ENCODE measurements around the gene AFP. TPM values are rescaled to one million over a fixed set of nuclear protein-coding genes. Genes with fewer than 3 reads are reported as not detected.

Gene AFP
- total and polyA plus RNA-seq, 9 of the 15 experiments (the other 6 are each of a cell fraction or from before 2014, with no cell fraction given): 0.47 to 6.2 (median 3.0) TPM

- TF ChIP-seq PKNOX1 (IDR thresholded peaks at IDR 0.05) (no peak), ZC3H4 (CRISPR knock-in tag; IDR thresholded peaks at IDR 0.05; ENCODE audit: borderline replicate concordance) (no peak)
These were observed 15.4 kb upstream of the AFP start (continued) for GRCh38 chr4:73420615-73421014.

- Histone ChIP-seq H3K9me3 (replicated peaks; ENCODE audit: control insufficient read depth, insufficient read depth, low read depth, low read length) (no peaks in the 10 kb centered on the region), H3K9me1 (ENCODE audit: control insufficient read depth, insufficient read depth, low read length) (no peaks in the 10 kb centered on the region), H2AFZ (ENCODE audit: low read depth, low read length) (no peak overlapping the region), H3K9ac (ENCODE audit: insufficient read depth in 1 of 2, low read depth in 2 of 2, low read length in 2 of 2) (no peak overlapping the region), H3K27ac (ENCODE audit: extremely low read depth, low read depth, low read length) (no peak overlapping the region), H3K4me3 (no peak overlapping the region), H3K79me2 (ENCODE audit: control insufficient read depth, insufficient read depth, low read length) (no peaks in the 10 kb centered on the region), H3K36me3 (ENCODE audit: control insufficient read depth, insufficient read depth, low read length) (no peaks in the 10 kb centered on the region), H3K27me3 (ENCODE audit: control insufficient read depth in 2 of 2, insufficient read depth in 2 of 2, low read length in 2 of 2) (no peaks in the 10 kb centered on the region), H3K4me1 (replicated peaks in 1 of 2; ENCODE audit: control insufficient read depth in 2 of 2, insufficient read depth in 2 of 2, low read length in 2 of 2) (no peaks in the 10 kb centered on the region), H4K20me1 (replicated peaks; ENCODE audit: control insufficient read depth, insufficient read depth, low read length) (no peaks in the 10 kb centered on the region), H3K4me2 (ENCODE audit: insufficient read depth, low read length) (no peak overlapping the region)
- ChIA-PET POLR2A (no interaction called here), CTCF (ENCODE audit: low intra/inter-chr PET ratio) (no interaction called here)
- FAIRE-seq (no peak), ATAC-seq (no peak), DNase-seq (ENCODE audit: extremely low read depth in 1 of 4, low spot score in 3 of 4) (no peak)
- intact Hi-C loops (cut with micrococcal nuclease): no loop called here
- no TSS peak for BruUV-seq (replicated peaks)
- TF ChIP-seq RBM34 (IDR thresholded peaks at IDR 0.05; ENCODE audit: borderline replicate concordance, insufficient read depth, low read length) (no peak), NR3C1 (CRISPR knock-in tag; IDR thresholded peaks at IDR 0.05) (no peak), SMAD3 (CRISPR knock-in tag; conservative IDR thresholded peaks at IDR 0.05) (no peak), STAG1 (CRISPR knock-in tag; IDR thresholded peaks at IDR 0.05; ENCODE audit: borderline replicate concordance) (no peak), UBTF (IDR thresholded peaks at IDR 0.05; ENCODE audit: borderline replicate concordance in 1 of 2, low read depth in 2 of 2, low read length in 2 of 2) (no peak), ZNF121 (CRISPR knock-in tag; conservative IDR thresholded peaks at IDR 0.05) (no peak), ZNF175 (CRISPR knock-in tag; IDR thresholded peaks at IDR 0.05; ENCODE audit: low read depth) (no peak), RFX5 (IDR thresholded peaks at IDR 0.05; ENCODE audit: low read depth, low read length) (no peak), RAD51 (IDR thresholded peaks at IDR 0.05; ENCODE audit: borderline replicate concordance, low read depth) (no peak), MCM5 (IDR thresholded peaks at IDR 0.05; ENCODE audit: low read depth) (no peak), TBP (optimal IDR thresholded peaks at IDR 0.05; ENCODE audit: low read depth, low read length) (no peak)
- in situ Hi-C loops (cut with MboI): no loop called here
These were observed 14.1 kb upstream of the AFP start for GRCh38 chr4:73421708-73422457.
